Measurements from ENCODE around the gene ARHGEF35. TPM values are rescaled to one million over a fixed set of nuclear protein-coding genes. Genes with fewer than 3 reads are reported as not detected.
"Not testable (repeated sequence)": the region's sequence is repeated elsewhere in the genome, so short reads cannot be mapped to it uniquely, and the experiment has no call there.

ARHGEF35 gene
- total and polyA plus RNA-seq, 2 of the 4 experiments (the other 2 are of a cell fraction) = not detected

GRCh38 chr7:144223675-144224074 is 28.0 kb upstream of the ARHGEF35 start:
- CTCF ChIA-PET; H4K8ac ChIP-seq (ENCODE audit: low read depth in 2 of 2, low read length in 2 of 2); BruUV-seq (replicated peaks); H3K79me1 ChIP-seq (ENCODE audit: low read depth in 1 of 2, low read length in 2 of 2); H4K20me1 ChIP-seq (ENCODE audit: insufficient read depth, low read length); H3K4me2 ChIP-seq (ENCODE audit: low read depth, low read length); in situ Hi-C loops (cut with MboI; ENCODE audit: low sequenced_read_pairs); H3K14ac ChIP-seq (replicated peaks; ENCODE audit: low read depth, low read length); H3K18ac ChIP-seq (ENCODE audit: low read depth, low read length); H2AK5ac ChIP-seq (ENCODE audit: low read depth, low read length); H3K9ac ChIP-seq (ENCODE audit: low read depth, low read length); H3K4ac ChIP-seq (ENCODE audit: low read depth, low read length); H3K23ac ChIP-seq (ENCODE audit: low read depth, low read length); DNase-seq; H2AK9ac ChIP-seq (replicated peaks; ENCODE audit: low read depth, low read length, poor library complexity); H2BK5ac ChIP-seq (ENCODE audit: low read depth, low read length, poor library complexity, severe bottlenecking); H3K27me3 ChIP-seq (ENCODE audit: control insufficient read depth, insufficient read depth, low read length); POLR2A ChIA-PET (ENCODE audit: unreplicated experiment); H3K56ac ChIP-seq (ENCODE audit: extremely low read depth, insufficient read depth, low read length); H2BK15ac ChIP-seq (ENCODE audit: low read depth, low read length); H2BK20ac ChIP-seq (ENCODE audit: low read depth, low read length); H3K9me1 ChIP-seq (ENCODE audit: insufficient read depth, low read length); H3K36me3 ChIP-seq (ENCODE audit: control insufficient read depth, insufficient read depth, low read length); H4K91ac ChIP-seq (ENCODE audit: insufficient read depth, low read depth, low read length); H2AFZ ChIP-seq (replicated peaks; ENCODE audit: low read length, poor library complexity); H4K5ac ChIP-seq (ENCODE audit: low read depth, low read length); dilution Hi-C loops (cut with HindIII; ENCODE audit: low sequenced_read_pairs, unreplicated experiment); H3K4me3 ChIP-seq (ENCODE audit: insufficient read depth, low read depth, low read length); ATAC-seq (ENCODE audit: low read depth); H3K9me3 ChIP-seq (ENCODE audit: control insufficient read depth, insufficient read depth, low read length); intact Hi-C loops (cut with micrococcal nuclease); H3K27ac ChIP-seq (ENCODE audit: insufficient read depth, low read length); H2BK120ac ChIP-seq (ENCODE audit: low read depth, low read length); H3K4me1 ChIP-seq (ENCODE audit: control insufficient read depth, insufficient read depth, low read length): not testable (repeated sequence)

- H4K5ac ChIP-seq (ENCODE audit: low read depth, low read length); H3K4me2 ChIP-seq (ENCODE audit: low read depth, low read length); H2AK9ac ChIP-seq (replicated peaks; ENCODE audit: low read depth, low read length, poor library complexity); H3K79me1 ChIP-seq (ENCODE audit: low read depth in 1 of 2, low read length in 2 of 2); BruUV-seq (replicated peaks); H3K56ac ChIP-seq (ENCODE audit: extremely low read depth, insufficient read depth, low read length); H2BK120ac ChIP-seq (ENCODE audit: low read depth, low read length); H3K14ac ChIP-seq (replicated peaks; ENCODE audit: low read depth, low read length); H3K9me1 ChIP-seq (ENCODE audit: insufficient read depth, low read length); intact Hi-C loops (cut with micrococcal nuclease); H3K36me3 ChIP-seq (ENCODE audit: control insufficient read depth, insufficient read depth, low read length); H3K27ac ChIP-seq (ENCODE audit: insufficient read depth, low read length); H3K4me1 ChIP-seq (ENCODE audit: control insufficient read depth, insufficient read depth, low read length); dilution Hi-C loops (cut with HindIII; ENCODE audit: low sequenced_read_pairs, unreplicated experiment); H4K91ac ChIP-seq (ENCODE audit: insufficient read depth, low read depth, low read length); DNase-seq; H3K9ac ChIP-seq (ENCODE audit: low read depth, low read length); H3K4me3 ChIP-seq (ENCODE audit: insufficient read depth, low read depth, low read length); H4K8ac ChIP-seq (ENCODE audit: low read depth in 2 of 2, low read length in 2 of 2); H3K9me3 ChIP-seq (ENCODE audit: control insufficient read depth, insufficient read depth, low read length); CTCF ChIA-PET; H2BK5ac ChIP-seq (ENCODE audit: low read depth, low read length, poor library complexity, severe bottlenecking); in situ Hi-C loops (cut with MboI; ENCODE audit: low sequenced_read_pairs); H2BK20ac ChIP-seq (ENCODE audit: low read depth, low read length); H3K27me3 ChIP-seq (ENCODE audit: control insufficient read depth, insufficient read depth, low read length); H2AK5ac ChIP-seq (ENCODE audit: low read depth, low read length); POLR2A ChIA-PET (ENCODE audit: unreplicated experiment); H2BK15ac ChIP-seq (ENCODE audit: low read depth, low read length); H3K4ac ChIP-seq (ENCODE audit: low read depth, low read length); ATAC-seq (ENCODE audit: low read depth); H2AFZ ChIP-seq (replicated peaks; ENCODE audit: low read length, poor library complexity); H3K23ac ChIP-seq (ENCODE audit: low read depth, low read length); H4K20me1 ChIP-seq (ENCODE audit: insufficient read depth, low read length); H3K18ac ChIP-seq (ENCODE audit: low read depth, low read length): not testable (repeated sequence)
Observed at GRCh38 chr7:144220531-144220930, 24.9 kb upstream of the ARHGEF35 start.

Measured in IMR-90 (cell line).